DND-41 (cell line): ENCODE measurements around the gene KLF16.

Experiments
- ATAC-seq: fragments of 200-7000 bp; cut with Tn5 transposase; 3 replicates; pipeline ENCODE4 v1.9.1; 2021; ENCODE audit warnings: low read depth; ENCODE audit not compliant: insufficient read depth
- DNase-seq: peaks from one replicate; pipeline ENCODE4 v3.0.0-alpha.2; 2020
- H2AFZ ChIP-seq: 2 replicates; pipeline ENCODE4 v1.6.0; 2012; ENCODE audit warnings: low read depth, low read length
- H3K27ac ChIP-seq: 2 replicates; pipeline ENCODE4 v1.5.1; 2012; ENCODE audit warnings: low read length, inconsistent platforms
- H3K27me3 ChIP-seq: fragments of 200-600 bp; sonication (generic); 2 replicates; pipeline ENCODE4 v1.6.0; 2012; ENCODE audit warnings: low read length, mild to moderate bottlenecking, inconsistent platforms; ENCODE audit not compliant: insufficient read depth, poor library complexity
- H3K36me3 ChIP-seq: 2 replicates; pipeline ENCODE4 v1.5.1; 2012; ENCODE audit warnings: low read length, inconsistent platforms; ENCODE audit not compliant: insufficient read depth
- H3K4me1 ChIP-seq: 2 replicates; pipeline ENCODE4 v1.5.1; 2012; ENCODE audit warnings: mild to moderate bottlenecking, low read length; ENCODE audit not compliant: insufficient read depth
- H3K4me2 ChIP-seq: 2 replicates; pipeline ENCODE4 v1.6.0; 2012; ENCODE audit warnings: mild to moderate bottlenecking, moderate library complexity, low read length, inconsistent platforms; ENCODE audit not compliant: insufficient read depth
- H3K4me3 ChIP-seq, 2 experiments: fragments of 200-600 bp in 1 of 2; shearing (Covaris generic) in 1 of 2; 2 replicates each; pipeline ENCODE4 v1.5.1; 2012 to 2016; ENCODE audit warnings: inconsistent platforms in 2 of 2, low read length in 2 of 2, mild to moderate bottlenecking in 2 of 2, low read depth in 1 of 2, moderate library complexity in 1 of 2
- H3K79me2 ChIP-seq: 2 replicates; pipeline ENCODE4 v1.6.0; 2012; ENCODE audit warnings: low read length, inconsistent platforms; ENCODE audit not compliant: insufficient read depth
- H3K9ac ChIP-seq: 2 replicates; pipeline ENCODE4 v1.6.0; 2012; ENCODE audit warnings: low read depth, mild to moderate bottlenecking, inconsistent platforms, low read length, moderate library complexity
- H3K9me3 ChIP-seq: 2 replicates; pipeline ENCODE4 v1.5.1; 2012; ENCODE audit warnings: low read length, moderate library complexity, mild to moderate bottlenecking, inconsistent platforms; ENCODE audit not compliant: insufficient read depth, severe bottlenecking
- H4K20me1 ChIP-seq: 2 replicates; pipeline ENCODE4 v1.6.0; 2012; ENCODE audit warnings: low read length; ENCODE audit not compliant: insufficient read depth
- CTCF ChIP-seq: IDR thresholded peaks from 2 replicates; pipeline ENCODE4 v1.5.1; 2012; ENCODE audit warnings: borderline replicate concordance, low read length, moderate library complexity, mild to moderate bottlenecking; ENCODE audit not compliant: poor library complexity, severe bottlenecking; ENCODE audit errors: extremely low read depth
- EZH2 ChIP-seq: IDR thresholded peaks from 3 replicates; pipeline ENCODE4 v1.6.1; 2012; ENCODE audit warnings: borderline replicate concordance, low read depth, mild to moderate bottlenecking, moderate library complexity, low read length, inconsistent platforms; ENCODE audit not compliant: severe bottlenecking

The KLF16 gene

DNA sequence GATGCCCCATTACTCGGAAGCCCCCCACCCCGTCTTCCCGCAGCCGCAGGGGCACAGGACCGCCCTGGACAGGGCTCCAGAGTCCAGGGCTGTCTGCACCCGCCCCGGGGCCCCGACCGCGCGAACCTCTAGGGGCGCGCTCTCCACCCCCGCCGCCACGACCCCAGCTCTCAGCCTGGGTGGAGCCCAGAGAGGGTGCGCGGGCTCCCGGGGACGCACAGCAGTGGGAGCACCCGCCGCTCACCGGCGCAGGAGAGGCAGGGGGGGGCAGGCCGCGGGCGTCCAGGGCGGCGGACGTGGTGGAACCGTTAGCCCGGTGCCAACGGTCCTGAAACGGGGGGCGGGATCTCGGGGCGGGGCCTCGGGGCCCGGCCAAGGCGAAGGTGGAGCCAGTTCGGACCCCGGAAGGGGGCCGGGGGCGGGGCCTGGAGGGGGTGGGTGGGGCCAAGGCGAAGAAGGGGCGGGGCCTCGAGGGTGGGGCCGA is 51.4 kb downstream of the KLF16 start, which contains the start of gene ATP8B3:
Gene ATP8B3 (minus strand): TSS at position 335 of the 484 bp plus-strand sequence. CDS start 540 bp downstream, outside the sequence.
- TF ChIP-seq CTCF (peak; percentile 53), EZH2 (no peak)
- peaks cover 35% of the 10 kb centered on the region for H3K36me3 ChIP-seq
- H3K79me2 ChIP-seq: peaks cover 14% of the 10 kb centered on the region
- no peaks in the 10 kb centered on the region for H3K27me3 ChIP-seq
- peak within 1 kb of the TSS; percentile 92 for H3K4me2 ChIP-seq
- peaks cover 43% of the 10 kb centered on the region for H3K4me1 ChIP-seq
- H4K20me1 ChIP-seq: peaks cover 7% of the 10 kb centered on the region; the same call in 1 of the 2 replicates
- H3K27ac ChIP-seq: peak within 1 kb of the TSS; percentile 88
- H3K4me3 ChIP-seq: peak within 1 kb of the TSS; percentile 70 to 74
- DNase-seq (no peak), ATAC-seq (peak; percentile 47)
- H3K9me3 ChIP-seq: no peaks in the 10 kb centered on the region
- H2AFZ ChIP-seq: peak within 1 kb of the TSS; percentile 77
- H3K9ac ChIP-seq: peak within 1 kb of the TSS; percentile 73

DNA sequence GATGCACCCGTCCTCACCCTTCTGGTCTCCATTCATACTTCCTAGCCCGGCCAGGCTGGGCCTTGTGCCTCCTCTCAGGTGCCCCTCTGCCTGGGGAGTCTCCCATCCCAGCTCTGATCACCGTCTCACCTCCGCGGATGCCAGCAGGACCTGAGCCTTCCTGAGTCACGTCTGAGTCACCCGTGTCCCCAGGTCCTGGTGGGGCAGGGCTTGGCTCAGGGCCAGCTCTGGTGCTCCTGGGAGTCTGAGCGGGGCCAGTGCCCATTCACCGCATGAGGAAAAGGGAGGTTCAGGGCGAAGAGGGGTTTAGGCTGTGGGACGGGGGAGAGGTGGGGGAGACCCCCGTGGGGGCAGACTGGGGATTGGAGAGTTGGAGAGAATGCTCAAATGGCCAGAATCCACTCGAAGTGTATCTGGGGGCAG is 51.9 kb downstream of the KLF16 start:
- Histone ChIP-seq H3K4me1 (peaks cover 43% of the 10 kb centered on the region), H3K79me2 (peaks cover 14% of the 10 kb centered on the region), H3K9me3 (no peaks in the 10 kb centered on the region), H3K36me3 (peaks cover 35% of the 10 kb centered on the region), H2AFZ (peak overlapping the region; percentile 72), H3K9ac (peak overlapping the region; percentile 73), H3K27me3 (no peaks in the 10 kb centered on the region), H3K27ac (peak overlapping the region; percentile 84), H4K20me1 (peaks cover 7% of the 10 kb centered on the region; the same call in 1 of the 2 replicates), H3K4me2 (peak overlapping the region; percentile 92), H3K4me3 (peak overlapping the region; percentile 70 to 74; a peak in 3 of 4 replicates)
- TF ChIP-seq CTCF: no peak
- ATAC-seq (no peak), DNase-seq (peak; percentile 34)

GRCh38 chr19:1810439-1811160 is 52.8 kb downstream of the KLF16 start:
- H3K9me3 ChIP-seq: no peaks in the 10 kb centered on the region
- no peak overlapping the region for H3K4me3 ChIP-seq
- peak overlapping the region; percentile 92 for H3K4me2 ChIP-seq
- DNase-seq (no peak), ATAC-seq (no peak)
- peak overlapping the region; percentile 84; the same call in 1 of the 2 replicates for H3K27ac ChIP-seq
- peak overlapping the region; percentile 73 for H3K9ac ChIP-seq
- H4K20me1 ChIP-seq: peaks cover 3% of the 10 kb centered on the region; the same call in 1 of the 2 replicates
- H2AFZ ChIP-seq: no peak overlapping the region
- H3K36me3 ChIP-seq: peaks cover 36% of the 10 kb centered on the region
- peaks cover 14% of the 10 kb centered on the region for H3K79me2 ChIP-seq
- TF ChIP-seq CTCF: no peak
- no peak for TF ChIP-seq EZH2
- H3K4me1 ChIP-seq: peaks cover 43% of the 10 kb centered on the region
- H3K27me3 ChIP-seq: no peaks in the 10 kb centered on the region
